Activated CD4-positive, alpha-beta memory T cell treated with anti-CD3 and anti-CD28 coated beads, Interleukin-2, amount 10 ng/mL, durations not matched to agents 7 days and 5 days (primary cell): ENCODE data around the gene LAYN. TPM values are rescaled to one million over a fixed set of nuclear protein-coding genes. Genes with fewer than 3 reads are reported as not detected.

Experiments used
- CTCF ChIA-PET: fragments of 350-600 bp; sonication (Branson Sonifier 250); formaldehyde crosslinking; loops from one replicate; lab custom pipeline; 2021; ENCODE audit warnings: antibody characterized with exemption, inconsistent platforms; lab: Charles Lee
- POLR2A ChIA-PET: fragments of 350-600 bp; sonication (Branson Sonifier 250); formaldehyde crosslinking; loops from one replicate; lab custom pipeline; 2021; ENCODE audit warnings: antibody characterized with exemption; lab: Charles Lee
- DNase-seq: peaks from one replicate; pipeline ENCODE4 v3.0.0-alpha.2; 2020
- H3K27ac Mint-ChIP-seq: one replicate; pipeline ENCODE4 v1.8.0; 2021; ENCODE audit warnings: mild to moderate bottlenecking, mixed read lengths
- H3K27me3 Mint-ChIP-seq: one replicate; pipeline ENCODE4 v1.8.0; 2021; ENCODE audit warnings: mixed read lengths
- H3K36me3 Mint-ChIP-seq: one replicate; pipeline ENCODE4 v1.8.0; 2021; ENCODE audit warnings: low read depth, mixed read lengths
- H3K4me1 Mint-ChIP-seq: one replicate; pipeline ENCODE4 v1.8.0; 2021; ENCODE audit warnings: mixed read lengths
- H3K4me3 Mint-ChIP-seq: one replicate; pipeline ENCODE4 v1.8.0; 2021; ENCODE audit warnings: mild to moderate bottlenecking, mixed read lengths
- H3K9me3 Mint-ChIP-seq: one replicate; pipeline ENCODE4 v1.8.0; 2021; ENCODE audit warnings: mixed read lengths
- total RNA-seq, 2 experiments: library from RNA; stranded (reverse); gene quantifications; one replicate each; pipeline ENCODE4 v1.2.3, GENCODE V29; 2021

LAYN gene
- total RNA-seq, 2 experiments from 2014 or later, result 0.40 to 0.76 TPM

DNA sequence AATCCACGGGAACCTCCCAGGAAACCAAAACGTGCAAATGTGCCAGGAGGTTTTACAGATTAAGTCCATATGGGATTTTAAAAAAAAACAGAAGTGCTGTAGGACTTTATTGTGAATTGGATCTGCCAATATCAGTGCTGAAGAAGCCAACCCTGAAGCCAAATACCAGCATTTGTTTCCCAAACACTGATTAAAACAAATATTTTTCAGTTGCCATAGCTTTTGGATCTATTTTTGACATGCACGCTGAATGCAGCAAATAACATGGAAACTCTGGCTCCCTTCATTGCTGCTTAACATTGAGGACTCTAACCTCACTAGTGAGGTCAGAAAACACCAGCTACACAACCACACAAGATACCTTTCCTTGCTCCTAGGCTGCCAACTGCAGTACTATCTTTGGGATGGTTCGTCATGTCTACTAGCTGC is 33.3 kb downstream of the LAYN start:
- Mint-ChIP-seq H3K27ac (no peak overlapping the region), H3K27me3 (peaks cover 10% of the 10 kb centered on the region), H3K36me3 (no peaks in the 10 kb centered on the region), H3K4me1 (no peaks in the 10 kb centered on the region), H3K4me3 (no peak overlapping the region), H3K9me3 (no peaks in the 10 kb centered on the region)
- ChIA-PET POLR2A (interaction anchor here (1.7 kb wide), 1 partner anchor 10 kb away, joined by 3 read pairs; no protein-coding TSS in a partner anchor), CTCF (interaction anchor here (1.6 kb wide), 1 partner anchor 10 kb away, joined by 7 read pairs; no protein-coding TSS in a partner anchor)
- DNase-seq, result no peak

DNA sequence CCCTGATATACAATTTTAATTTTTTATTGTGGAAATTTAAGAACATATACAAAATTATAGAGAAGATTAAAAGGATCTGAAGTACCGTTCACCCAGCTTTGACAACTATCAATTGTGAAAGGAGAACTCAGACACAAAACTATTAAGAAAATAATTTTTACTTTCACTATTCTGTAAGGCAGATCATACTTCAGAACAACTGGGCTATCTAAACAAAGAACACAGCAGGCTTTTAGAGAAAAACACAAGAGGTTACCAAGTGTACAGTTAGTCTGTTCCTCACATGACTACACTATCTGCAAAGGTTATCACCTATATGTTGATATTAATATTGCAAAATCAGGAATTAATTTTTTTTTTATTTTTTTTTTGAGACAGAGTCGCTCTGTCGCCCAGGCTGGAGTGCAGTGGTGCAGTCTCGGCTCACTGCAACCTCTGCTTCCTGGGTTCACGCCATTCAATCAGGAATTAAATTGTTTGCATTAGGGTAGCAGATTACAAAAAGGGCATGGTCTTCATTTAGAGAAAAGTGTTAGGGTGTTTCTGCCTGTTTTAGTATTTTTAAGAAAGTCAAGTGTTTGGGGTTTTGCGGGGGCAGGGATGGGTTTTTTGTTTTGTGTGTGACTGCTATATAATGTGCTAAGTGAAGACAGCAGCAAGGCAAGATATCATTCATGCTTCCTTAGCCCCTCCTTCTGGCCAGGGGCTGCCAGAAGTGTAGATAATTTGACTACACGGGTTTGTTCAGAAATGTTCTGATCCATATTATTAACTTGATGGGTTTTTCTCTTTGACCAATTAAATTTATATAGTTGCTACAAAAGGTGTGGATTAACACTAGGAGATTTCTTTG is 34.1 kb downstream of the LAYN start:
- H3K27me3 Mint-ChIP-seq, result peaks cover 10% of the 10 kb centered on the region
- no peaks in the 10 kb centered on the region for H3K36me3 Mint-ChIP-seq
- H3K27ac Mint-ChIP-seq, result no peak overlapping the region
- H3K9me3 Mint-ChIP-seq, result no peaks in the 10 kb centered on the region
- no peak overlapping the region for H3K4me3 Mint-ChIP-seq
- no peaks in the 10 kb centered on the region for H3K4me1 Mint-ChIP-seq
- ChIA-PET POLR2A (interaction anchor here (1.7 kb wide), 1 partner anchor 11 kb away, joined by 3 read pairs; no protein-coding TSS in a partner anchor), CTCF (interaction anchor here (1.6 kb wide), 1 partner anchor 10 kb away, joined by 7 read pairs; no protein-coding TSS in a partner anchor)
- no peak for DNase-seq

DNA sequence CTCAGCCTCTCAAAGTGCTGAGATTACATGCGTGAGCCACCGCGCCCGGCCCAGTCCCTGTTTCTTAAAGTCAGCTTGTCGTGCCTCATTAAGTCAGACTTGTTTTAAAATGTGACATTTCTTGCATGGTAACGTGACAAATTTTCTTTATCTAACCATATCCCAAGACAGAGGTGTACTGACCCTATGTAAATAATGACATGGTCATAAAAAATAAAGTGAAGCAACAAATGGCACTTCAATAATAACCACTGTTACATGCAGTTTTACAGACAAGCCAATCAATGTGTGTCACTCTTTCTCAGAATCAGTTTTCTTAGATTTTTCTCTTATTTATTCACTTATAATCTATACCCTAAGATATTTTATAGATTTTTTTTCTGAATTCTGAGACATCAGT is 35.2 kb downstream of the LAYN start:
- POLR2A ChIA-PET, result no interaction called here
- CTCF ChIA-PET, result no interaction called here
- no peak overlapping the region for H3K27ac Mint-ChIP-seq
- no peaks in the 10 kb centered on the region for H3K9me3 Mint-ChIP-seq
- H3K4me1 Mint-ChIP-seq, result no peaks in the 10 kb centered on the region
- H3K27me3 Mint-ChIP-seq, result peaks cover 10% of the 10 kb centered on the region
- H3K4me3 Mint-ChIP-seq, result no peak overlapping the region
- H3K36me3 Mint-ChIP-seq, result no peaks in the 10 kb centered on the region
- DNase-seq, result no peak

DNA sequence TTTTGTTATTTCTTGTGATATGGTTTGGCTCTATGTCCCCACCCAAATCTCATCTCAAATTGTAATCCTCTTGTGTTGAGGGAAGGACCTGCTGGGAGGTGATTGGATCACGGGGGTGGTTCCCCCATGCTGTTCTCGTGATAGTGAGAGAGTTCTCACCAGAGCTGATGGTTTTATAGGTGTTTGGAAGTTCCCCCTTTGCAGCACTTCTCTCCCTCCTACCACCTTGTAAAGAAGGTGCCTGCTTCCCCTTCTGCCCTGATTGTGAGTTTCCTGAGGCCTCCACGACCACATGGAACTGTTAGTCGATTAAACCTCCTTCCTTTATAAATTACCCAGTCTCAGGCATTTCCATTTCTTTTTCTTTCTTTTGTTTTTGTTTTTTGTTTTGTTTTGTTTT is 37.3 kb downstream of the LAYN start:
- Mint-ChIP-seq H3K4me1 (no peaks in the 10 kb centered on the region), H3K27ac (no peak overlapping the region), H3K4me3 (no peak overlapping the region), H3K36me3 (no peaks in the 10 kb centered on the region), H3K9me3 (no peaks in the 10 kb centered on the region), H3K27me3 (peaks cover 3% of the 10 kb centered on the region)
- CTCF ChIA-PET, result no interaction called here
- POLR2A ChIA-PET, result no interaction called here
- no peak for DNase-seq

DNA sequence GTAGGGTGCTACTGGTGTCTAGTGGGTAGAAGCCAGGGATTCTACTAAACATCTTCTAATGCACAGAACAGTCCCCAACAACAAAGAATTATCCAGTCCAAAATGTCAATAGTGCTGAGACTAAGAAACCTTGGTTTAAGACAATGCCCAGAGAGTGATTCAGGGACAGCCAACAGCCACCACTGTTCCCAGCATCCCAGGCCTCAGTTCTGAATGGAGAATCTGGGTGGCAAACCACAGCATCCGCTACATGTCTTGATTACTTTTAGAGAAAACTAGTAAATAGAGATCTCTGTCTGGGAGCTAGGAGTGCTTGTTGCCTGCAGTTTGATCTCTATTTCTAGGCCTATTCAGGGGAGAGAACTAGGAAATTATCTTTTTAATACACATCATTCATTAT is 40.8 kb downstream of the LAYN start:
- H3K9me3 Mint-ChIP-seq, result no peaks in the 10 kb centered on the region
- no peak overlapping the region for H3K27ac Mint-ChIP-seq
- no peak overlapping the region for H3K4me3 Mint-ChIP-seq
- ChIA-PET CTCF (interaction anchor here (0.7 to 1.2 kb wide), 3 partner anchors 24 to 261 kb away, joined by 3 to 4 read pairs (median 3); no protein-coding TSS in a partner anchor), POLR2A (no interaction called here)
- H3K4me1 Mint-ChIP-seq, result no peaks in the 10 kb centered on the region
- H3K27me3 Mint-ChIP-seq, result peaks cover 3% of the 10 kb centered on the region
- no peaks in the 10 kb centered on the region for H3K36me3 Mint-ChIP-seq
- DNase-seq, result no peak

DNA sequence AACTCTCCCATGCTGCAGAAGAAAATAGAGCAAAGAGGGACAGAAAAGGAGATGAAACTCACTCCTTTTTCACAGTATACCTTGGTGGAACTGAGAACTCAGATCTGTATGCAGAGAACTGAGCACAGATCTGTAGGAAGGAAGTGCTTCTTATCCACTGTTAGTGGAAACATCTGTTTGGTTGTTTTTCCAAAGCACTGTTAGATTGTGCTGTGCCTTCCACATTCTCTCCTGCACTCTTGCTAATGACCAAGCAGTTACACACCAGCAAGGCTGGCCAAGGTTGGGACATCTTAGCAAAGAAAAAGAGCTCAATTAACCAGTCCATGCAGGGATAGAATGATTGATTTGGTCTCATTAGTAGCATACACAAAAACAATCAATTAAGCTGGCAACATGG is 41.6 kb downstream of the LAYN start:
- no peak overlapping the region for H3K27ac Mint-ChIP-seq
- no peaks in the 10 kb centered on the region for H3K4me1 Mint-ChIP-seq
- H3K9me3 Mint-ChIP-seq, result no peaks in the 10 kb centered on the region
- CTCF ChIA-PET, result interaction anchor here (0.7 to 1.2 kb wide), 3 partner anchors 23 to 260 kb away, joined by 3 to 4 read pairs (median 3); no protein-coding TSS in a partner anchor
- no peaks in the 10 kb centered on the region for H3K36me3 Mint-ChIP-seq
- peaks cover 3% of the 10 kb centered on the region for H3K27me3 Mint-ChIP-seq
- no peak overlapping the region for H3K4me3 Mint-ChIP-seq
- DNase-seq, result no peak
- POLR2A ChIA-PET, result no interaction called here

DNA sequence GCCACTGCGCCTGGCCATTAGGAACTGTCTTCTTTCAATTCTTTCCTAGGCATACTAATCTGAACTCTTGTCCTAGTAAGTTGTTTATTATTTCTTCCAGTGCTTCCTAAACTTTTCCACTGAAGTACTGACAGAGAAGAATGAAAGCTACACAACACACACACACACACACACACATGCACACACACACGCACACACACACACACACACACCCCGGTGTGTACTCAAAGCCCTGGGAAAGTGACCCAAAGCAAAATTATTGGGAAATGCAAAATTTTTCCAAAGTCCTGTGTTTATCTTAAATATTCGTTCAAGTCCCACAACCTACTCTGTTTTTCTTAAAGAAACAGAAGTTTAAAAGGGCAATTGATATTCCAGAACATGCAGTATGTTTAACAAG is 42.4 kb downstream of the LAYN start:
- no peaks in the 10 kb centered on the region for H3K9me3 Mint-ChIP-seq
- H3K4me3 Mint-ChIP-seq, result no peak overlapping the region
- ChIA-PET POLR2A (no interaction called here), CTCF (interaction anchor here (1.5 kb wide), 1 partner anchor 194 kb away, joined by 9 read pairs; no protein-coding TSS in a partner anchor)
- H3K27ac Mint-ChIP-seq, result no peak overlapping the region
- no peaks in the 10 kb centered on the region for H3K4me1 Mint-ChIP-seq
- no peaks in the 10 kb centered on the region for H3K36me3 Mint-ChIP-seq
- no peak for DNase-seq
- H3K27me3 Mint-ChIP-seq, result peaks cover 3% of the 10 kb centered on the region

DNA sequence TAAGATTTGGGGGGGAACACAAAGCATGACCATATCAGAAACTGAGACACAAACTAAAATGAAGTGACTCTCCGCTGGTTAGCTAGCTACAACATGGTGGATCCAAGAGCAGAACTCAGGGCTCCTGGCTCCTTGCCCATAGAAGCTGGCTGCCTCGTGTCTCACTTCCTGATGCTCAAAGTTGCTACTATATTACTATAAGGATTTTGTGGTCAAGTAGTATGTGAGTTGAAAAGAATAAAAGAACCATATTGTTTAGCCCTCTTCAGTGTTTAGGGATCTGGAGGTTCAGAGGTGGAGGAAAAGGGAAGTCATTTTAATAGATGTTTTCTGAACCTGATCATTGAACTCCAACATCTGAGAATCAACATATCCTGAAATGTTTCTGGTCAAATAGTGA is 44.9 kb downstream of the LAYN start:
- no peak overlapping the region for H3K4me3 Mint-ChIP-seq
- H3K27ac Mint-ChIP-seq, result no peak overlapping the region
- CTCF ChIA-PET, result interaction anchor here (1.4 to 3.2 kb wide), 3 partner anchors 12 to 257 kb away, joined by 6 to 68 read pairs (median 9); no protein-coding TSS in a partner anchor
- no peaks in the 10 kb centered on the region for H3K36me3 Mint-ChIP-seq
- DNase-seq, result no peak
- no peaks in the 10 kb centered on the region for H3K9me3 Mint-ChIP-seq
- H3K4me1 Mint-ChIP-seq, result no peaks in the 10 kb centered on the region
- POLR2A ChIA-PET, result no interaction called here
- H3K27me3 Mint-ChIP-seq, result peaks cover 4% of the 10 kb centered on the region

DNA sequence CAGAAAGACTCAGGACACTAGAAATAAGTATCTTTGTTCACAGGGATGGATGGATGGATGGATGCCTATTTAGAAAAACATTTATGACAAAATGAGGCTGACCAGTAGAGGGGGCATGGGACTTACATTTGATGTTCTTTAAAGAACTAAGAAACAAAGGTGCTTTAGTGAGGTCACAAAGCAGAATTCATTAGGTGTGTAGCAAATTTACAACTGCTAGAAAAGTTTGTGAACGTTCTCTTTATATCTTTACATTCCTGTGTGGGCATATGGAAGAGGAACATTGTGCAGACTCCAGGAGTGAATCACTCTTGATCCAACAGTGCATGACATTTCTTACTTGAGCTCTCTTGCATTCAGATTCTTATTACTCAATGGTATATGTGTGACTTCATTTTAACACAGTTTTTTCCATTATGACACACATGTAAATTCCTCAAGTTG is 45.9 kb downstream of the LAYN start:
- no peaks in the 10 kb centered on the region for H3K4me1 Mint-ChIP-seq
- peak; percentile 40 for DNase-seq
- POLR2A ChIA-PET, result no interaction called here
- no peaks in the 10 kb centered on the region for H3K36me3 Mint-ChIP-seq
- H3K27me3 Mint-ChIP-seq, result peaks cover 4% of the 10 kb centered on the region
- no peak overlapping the region for H3K27ac Mint-ChIP-seq
- CTCF ChIA-PET, result interaction anchor here (0.6 to 3.2 kb wide), 10 partner anchors 11 to 255 kb away, joined by 3 to 68 read pairs (median 6); partner anchors contain the start of gene PPP2R1B
- H3K4me3 Mint-ChIP-seq, result no peak overlapping the region
- H3K9me3 Mint-ChIP-seq, result no peaks in the 10 kb centered on the region

DNA sequence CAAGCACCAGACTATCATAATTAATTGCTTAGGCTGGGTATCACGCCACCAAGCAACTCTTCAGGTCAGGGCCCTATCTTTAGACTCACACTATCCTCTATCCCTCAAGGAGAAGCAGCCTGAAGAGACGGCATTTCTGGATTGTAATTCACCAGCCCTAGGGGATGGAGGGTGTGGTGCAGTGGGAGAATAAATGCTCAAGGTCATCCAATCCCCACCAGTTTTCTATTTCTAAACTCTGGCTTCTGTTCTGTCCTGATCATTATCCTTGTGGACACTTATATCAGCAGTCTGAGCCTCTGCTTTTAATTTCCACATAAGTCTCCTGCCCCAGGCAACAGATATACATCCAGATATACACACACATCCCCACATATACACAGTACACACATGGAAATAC is 48.6 kb downstream of the LAYN start:
- Mint-ChIP-seq H3K27ac (no peak overlapping the region), H3K9me3 (no peaks in the 10 kb centered on the region), H3K4me3 (no peak overlapping the region), H3K4me1 (no peaks in the 10 kb centered on the region), H3K27me3 (peaks cover 4% of the 10 kb centered on the region), H3K36me3 (no peaks in the 10 kb centered on the region)
- ChIA-PET POLR2A (no interaction called here), CTCF (interaction anchor here (1.9 to 2.0 kb wide), 2 partner anchors 15 to 188 kb away, joined by 6 to 8 read pairs; no protein-coding TSS in a partner anchor)
- no peak for DNase-seq

DNA sequence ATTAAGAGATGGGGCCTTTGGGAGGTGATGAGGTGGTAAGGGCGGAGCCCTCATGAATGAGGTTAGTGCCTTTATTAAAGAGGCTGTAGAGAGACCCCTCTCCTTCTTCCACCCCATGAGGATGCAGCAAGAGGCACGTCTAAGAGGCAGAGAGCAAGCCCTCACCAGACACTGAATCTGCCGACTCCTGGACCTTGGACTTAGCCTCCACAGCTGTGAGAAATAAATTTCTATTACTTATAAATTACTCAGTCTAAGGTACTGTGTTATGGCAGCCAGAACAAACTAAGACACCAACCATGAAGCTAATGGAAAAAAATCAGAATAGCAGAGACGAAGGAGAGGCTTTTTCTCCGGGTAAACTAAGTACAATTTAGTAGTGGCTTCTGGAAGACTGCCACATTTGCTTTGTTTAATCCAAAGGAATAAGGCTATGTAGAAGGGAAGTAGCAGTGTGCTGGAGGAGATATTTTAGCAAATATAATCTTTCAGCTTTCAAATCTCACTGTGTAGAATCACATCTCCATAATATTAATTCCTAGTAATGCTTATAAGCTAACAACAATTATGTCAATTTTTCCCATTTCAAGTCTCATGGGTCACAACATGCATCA is 49.5 kb downstream of the LAYN start:
- Mint-ChIP-seq H3K27me3 (peaks cover 4% of the 10 kb centered on the region), H3K4me3 (no peak overlapping the region), H3K27ac (no peak overlapping the region), H3K4me1 (no peaks in the 10 kb centered on the region), H3K9me3 (no peaks in the 10 kb centered on the region), H3K36me3 (no peaks in the 10 kb centered on the region)
- ChIA-PET POLR2A (no interaction called here), CTCF (interaction anchor here (1.9 to 2.0 kb wide), 2 partner anchors 14 to 187 kb away, joined by 6 to 8 read pairs; no protein-coding TSS in a partner anchor)
- no peak for DNase-seq

DNA sequence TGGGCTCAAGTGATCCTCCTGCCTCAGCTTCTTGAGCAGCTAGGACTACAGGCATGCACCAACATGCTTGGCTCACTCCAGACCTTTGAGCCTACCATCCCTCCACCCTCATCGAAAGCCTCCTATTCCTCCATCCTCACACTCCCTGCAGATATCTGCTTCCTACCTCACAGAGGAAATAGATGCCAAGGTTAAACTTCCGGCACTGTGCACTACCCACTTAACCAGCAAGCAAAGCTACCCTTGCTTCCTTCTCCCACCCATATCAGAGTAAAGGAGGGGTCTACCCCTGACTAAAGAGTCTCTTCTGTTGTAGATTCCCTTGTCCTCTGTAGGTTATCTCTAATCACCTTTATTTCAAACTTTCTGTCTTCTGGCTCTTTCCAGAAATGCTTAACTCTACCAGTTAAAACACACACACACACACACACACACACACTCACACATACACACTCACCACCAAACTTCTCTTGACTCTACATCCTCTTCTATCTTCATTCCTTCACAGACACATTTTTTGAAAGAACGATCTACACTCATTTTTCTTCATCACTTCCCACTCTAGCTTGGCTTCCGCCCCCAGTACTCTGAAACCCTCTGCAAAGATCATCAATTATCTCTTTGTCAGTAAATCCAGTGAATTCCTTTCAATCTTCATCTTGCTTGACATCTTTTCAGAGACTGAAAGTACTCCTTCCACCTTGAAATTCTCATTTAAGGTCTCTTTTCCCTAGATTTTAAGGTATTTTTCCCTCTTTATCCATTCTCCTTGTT is 50.9 kb downstream of the LAYN start:
- no peaks in the 10 kb centered on the region for H3K4me1 Mint-ChIP-seq
- ChIA-PET POLR2A (no interaction called here), CTCF (interaction anchor here (1.2 to 2.0 kb wide), 3 partner anchors 13 to 186 kb away, joined by 3 to 6 read pairs (median 3); no protein-coding TSS in a partner anchor)
- no peak for DNase-seq
- no peak overlapping the region for H3K27ac Mint-ChIP-seq
- H3K36me3 Mint-ChIP-seq, result no peaks in the 10 kb centered on the region
- H3K27me3 Mint-ChIP-seq, result peaks cover 8% of the 10 kb centered on the region
- H3K9me3 Mint-ChIP-seq, result no peaks in the 10 kb centered on the region
- no peak overlapping the region for H3K4me3 Mint-ChIP-seq
